Retinal pigment epithelial cell (primary cell): ENCODE data around the gene WTAP.

Source experiments
- DNase-seq: peaks from one replicate; pipeline ENCODE4 v3.0.0-alpha.2; 2010; ENCODE audit warnings: low read depth
- H3K4me3 ChIP-seq: 2 replicates; pipeline ENCODE4 v1.5.1; 2011; ENCODE audit warnings: mild to moderate bottlenecking, low read length, control low read depth, moderate library complexity
- CTCF ChIP-seq: conservative IDR thresholded peaks from 2 replicates; pipeline ENCODE4 v1.5.1; 2011; ENCODE audit warnings: low read depth, low read length, control low read depth, inconsistent platforms

The WTAP gene

GRCh38 chr6:159726918-159727716, at the start of gene WTAP:
Gene WTAP, plus strand, starts transcription at chr6:159727506. Its CDS starts 8,760 bp downstream, at chr6:159736266.
- TF ChIP-seq CTCF: no peak
- peak within 1 kb of the TSS; percentile 79 for H3K4me3 ChIP-seq
- peak; percentile 92 for DNase-seq

GRCh38 chr6:159677506-159678165, 49.7 kb upstream of the WTAP start:
- no peak for DNase-seq
- H3K4me3 ChIP-seq: no peak overlapping the region
- TF ChIP-seq CTCF: no peak

GRCh38 chr6:159678574-159678973, 48.7 kb upstream of the WTAP start:
- no peak for TF ChIP-seq CTCF

GRCh38 chr6:159679091-159680077, 47.9 kb upstream of the WTAP start:
- no peak for DNase-seq
- no peak overlapping the region for H3K4me3 ChIP-seq
- TF ChIP-seq CTCF: no peak

More at GRCh38 chr6:159678574-159678973, 48.7 kb upstream of the WTAP start:
- DNase-seq: no peak
- H3K4me3 ChIP-seq: no peak overlapping the region

GRCh38 chr6:159680104-159680503, 47.2 kb upstream of the WTAP start:
- no peak for DNase-seq
- H3K4me3 ChIP-seq: no peak overlapping the region
- no peak for TF ChIP-seq CTCF

GRCh38 chr6:159681191-159681880, 46.0 kb upstream of the WTAP start:
- no peak for DNase-seq
- TF ChIP-seq CTCF: no peak
- H3K4me3 ChIP-seq: no peak overlapping the region
